GM23338 (cell line): Measurements from ENCODE around the gene THSD8. TPM values are rescaled to one million over a fixed set of nuclear protein-coding genes. Genes with fewer than 3 reads are reported as not detected.
A peak's percentile ranks its signal among the peaks of the same experiment; 100 is the strongest.

Experiments
- ATAC-seq: fragments of 200-7000 bp; cut with Tn5 transposase; 3 replicates; pipeline ENCODE4 v1.9.1; 2020
- DNase-seq: peaks from one replicate; pipeline ENCODE4 v3.0.0-alpha.2; 2015; ENCODE audit warnings: low spot score
- H2AFZ ChIP-seq: fragments of 200-600 bp; sonication (generic); 2 replicates; pipeline ENCODE4 v1.8.0; 2016; ENCODE audit warnings: antibody characterized with exemption, mild to moderate bottlenecking, moderate library complexity
- H3F3A ChIP-seq: fragments of 200-600 bp; sonication (generic); replicated peaks from 2 replicates; pipeline ENCODE4 v1.8.0; 2017; ENCODE audit warnings: antibody characterized with exemption, mixed run types, low read depth
- H3K27ac ChIP-seq: fragments of 200-600 bp; sonication (generic); 2 replicates; pipeline ENCODE4 v1.6.1; 2016; ENCODE audit warnings: low read depth
- H3K27me3 ChIP-seq: fragments of 200-600 bp; sonication (generic); 2 replicates; pipeline ENCODE4 v1.8.0; 2016; ENCODE audit warnings: mild to moderate bottlenecking, mixed run types, moderate library complexity; ENCODE audit not compliant: insufficient read depth
- H3K36me3 ChIP-seq: fragments of 200-600 bp; sonication (generic); 2 replicates; pipeline ENCODE4 v1.8.0; 2016; ENCODE audit warnings: mild to moderate bottlenecking; ENCODE audit not compliant: insufficient read depth
- H3K4me1 ChIP-seq: fragments of 200-600 bp; sonication (generic); 2 replicates; pipeline ENCODE4 v1.8.0; 2016; ENCODE audit warnings: mild to moderate bottlenecking, moderate library complexity; ENCODE audit not compliant: insufficient read depth
- H3K4me2 ChIP-seq: fragments of 200-600 bp; sonication (generic); 2 replicates; pipeline ENCODE4 v1.7.1; 2017; ENCODE audit warnings: mixed run types
- H3K4me3 ChIP-seq: fragments of 200-600 bp; sonication (generic); 2 replicates; pipeline ENCODE4 v1.6.1; 2016; ENCODE audit warnings: mixed run types
- H3K79me2 ChIP-seq: fragments of 200-600 bp; sonication (generic); replicated peaks from 2 replicates; pipeline ENCODE4 v1.8.0; 2017; ENCODE audit warnings: mild to moderate bottlenecking; ENCODE audit not compliant: insufficient read depth
- H3K9me2 ChIP-seq: fragments of 200-600 bp; sonication (generic); 2 replicates; pipeline ENCODE4 v1.8.0; 2017; ENCODE audit not compliant: insufficient read depth
- H4K20me1 ChIP-seq: fragments of 200-600 bp; sonication (generic); replicated peaks from 2 replicates; pipeline ENCODE4 v1.8.0; 2017; ENCODE audit warnings: mild to moderate bottlenecking; ENCODE audit not compliant: insufficient read depth
- H3K27ac Mint-ChIP-seq: 2 replicates; pipeline ENCODE4 v1.8.0; 2020; ENCODE audit warnings: inconsistent platforms, mild to moderate bottlenecking, moderate library complexity, mixed read lengths
- H3K27me3 Mint-ChIP-seq: 3 replicates; pipeline ENCODE4 v1.8.0; 2022; ENCODE audit warnings: low read depth, mild to moderate bottlenecking, moderate library complexity, mixed read lengths, inconsistent platforms; ENCODE audit not compliant: insufficient read depth, poor library complexity
- H3K36me3 Mint-ChIP-seq: 3 replicates; pipeline ENCODE4 v1.8.0; 2021; ENCODE audit warnings: low read depth, mild to moderate bottlenecking, inconsistent platforms, moderate library complexity, mixed read lengths
- H3K4me1 Mint-ChIP-seq: 3 replicates; pipeline ENCODE4 v1.8.0; 2020; ENCODE audit warnings: mild to moderate bottlenecking, inconsistent platforms, mixed read lengths
- H3K4me3 Mint-ChIP-seq: 3 replicates; pipeline ENCODE4 v1.8.0; 2021; ENCODE audit warnings: moderate library complexity, mild to moderate bottlenecking, inconsistent platforms, mixed read lengths
- H3K9me3 Mint-ChIP-seq: 3 replicates; pipeline ENCODE4 v1.8.0; 2020; ENCODE audit warnings: moderate library complexity, mild to moderate bottlenecking, inconsistent platforms, mixed read lengths
- EZH2 ChIP-seq: fragments of 200-600 bp; sonication (generic); IDR thresholded peaks from one replicate; pipeline ENCODE4 v1.8.0; 2017; ENCODE audit warnings: antibody characterized with exemption, mild to moderate bottlenecking, low read depth; ENCODE audit not compliant: unreplicated experiment
- EZH2phosphoT487 ChIP-seq: fragments of 200-600 bp; sonication (generic); IDR thresholded peaks from one replicate; pipeline ENCODE4 v1.8.1; 2018; ENCODE audit warnings: antibody characterized with exemption; ENCODE audit not compliant: unreplicated experiment
- JUNB ChIP-seq: IDR thresholded peaks from one replicate; pipeline ENCODE4 v1.6.1; 2016; ENCODE audit warnings: antibody characterized with exemption; ENCODE audit not compliant: unreplicated experiment
- NANOG ChIP-seq: IDR thresholded peaks from 2 replicates; pipeline ENCODE4 v1.6.1; 2016; ENCODE audit warnings: antibody characterized with exemption, borderline replicate concordance
- POLR2AphosphoS5 ChIP-seq: IDR thresholded peaks from 2 replicates; pipeline ENCODE4 v1.6.1; 2016; ENCODE audit warnings: antibody characterized with exemption, low read depth
- STAT1 ChIP-seq: IDR thresholded peaks from one replicate; pipeline ENCODE4 v1.6.1; 2016; ENCODE audit warnings: antibody characterized with exemption; ENCODE audit not compliant: unreplicated experiment
- ZNF114 ChIP-seq: fragments of 250-450 bp; sonication (Bioruptor Pico); IDR thresholded peaks from 2 replicates; pipeline ENCODE4 v1.5.0; 2020; ENCODE audit warnings: mild to moderate bottlenecking, moderate library complexity
- polyA plus RNA-seq: library from polyadenylated mRNA; unstranded; fragments of >200 nt; fragmentation: Nextera tagmentation; extraction: Ambion mirVana; gene quantifications from 2 replicates; pipeline ENCODE4 v1.2.1, GENCODE V29; 2016
- total RNA-seq: library from RNA; depleted of rRNA; stranded (reverse); fragments of >200 nt; shearing (Covaris generic); gene quantifications from 2 replicates; pipeline ENCODE4 v1.2.3, GENCODE V29; 2014
- TF ChIP-seq, protein P1 (sequence below): IDR thresholded peaks from 2 replicates; pipeline ENCODE4 v1.6.1; 2016; ENCODE audit warnings: antibody characterized with exemption
- TF ChIP-seq, protein P2 (sequence below): fragments of 250-450 bp; sonication (Bioruptor Pico); IDR thresholded peaks from 2 replicates; pipeline ENCODE4 v1.5.0; 2020; ENCODE audit warnings: mild to moderate bottlenecking, moderate library complexity
- TF ChIP-seq, protein P3 (sequence below): IDR thresholded peaks from one replicate; pipeline ENCODE4 v1.6.1; 2018; ENCODE audit warnings: antibody characterized with exemption; ENCODE audit not compliant: unreplicated experiment

The THSD8 gene
- total and polyA plus RNA-seq, 2 experiments from 2014 or later = 0.38 to 38.5 TPM

DNA sequence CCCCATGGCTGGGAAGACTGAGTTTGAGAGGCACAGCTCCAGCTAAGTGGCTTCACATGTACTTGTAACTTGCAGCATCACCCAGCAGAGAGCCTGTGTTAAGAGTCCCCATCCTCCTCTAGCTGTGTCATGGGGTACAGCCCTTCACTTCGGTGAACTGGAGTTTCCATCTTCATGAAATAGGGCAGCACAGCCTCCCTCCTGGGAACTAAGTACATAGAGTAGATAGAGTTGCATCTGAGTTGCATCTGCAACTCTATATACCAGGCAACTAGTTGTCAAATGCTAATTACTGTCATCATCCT lies 1.5 kb upstream of the THSD8 start:
- DNase-seq = no peak
- H3K4me1 ChIP-seq = peaks cover 16% of the 10 kb centered on the region
- no peak overlapping the region for H3K27ac ChIP-seq
- H3K9me3 Mint-ChIP-seq = no peaks in the 10 kb centered on the region
- peaks cover 9% of the 10 kb centered on the region; the same call in 1 of the 2 replicates for H3K36me3 ChIP-seq
- H3F3A ChIP-seq = peaks cover 22% of the 10 kb centered on the region
- peaks cover 10% of the 10 kb centered on the region for H3K27me3 ChIP-seq
- TF ChIP-seq, protein P1, sequence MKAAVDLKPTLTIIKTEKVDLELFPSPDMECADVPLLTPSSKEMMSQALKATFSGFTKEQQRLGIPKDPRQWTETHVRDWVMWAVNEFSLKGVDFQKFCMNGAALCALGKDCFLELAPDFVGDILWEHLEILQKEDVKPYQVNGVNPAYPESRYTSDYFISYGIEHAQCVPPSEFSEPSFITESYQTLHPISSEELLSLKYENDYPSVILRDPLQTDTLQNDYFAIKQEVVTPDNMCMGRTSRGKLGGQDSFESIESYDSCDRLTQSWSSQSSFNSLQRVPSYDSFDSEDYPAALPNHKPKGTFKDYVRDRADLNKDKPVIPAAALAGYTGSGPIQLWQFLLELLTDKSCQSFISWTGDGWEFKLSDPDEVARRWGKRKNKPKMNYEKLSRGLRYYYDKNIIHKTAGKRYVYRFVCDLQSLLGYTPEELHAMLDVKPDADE = no peak
- TF ChIP-seq EZH2phosphoT487 = no peak
- no peak for TF ChIP-seq JUNB
- no peak for TF ChIP-seq EZH2
- no peak for TF ChIP-seq POLR2AphosphoS5
- no peak for TF ChIP-seq NANOG
- TF ChIP-seq, protein P2, sequence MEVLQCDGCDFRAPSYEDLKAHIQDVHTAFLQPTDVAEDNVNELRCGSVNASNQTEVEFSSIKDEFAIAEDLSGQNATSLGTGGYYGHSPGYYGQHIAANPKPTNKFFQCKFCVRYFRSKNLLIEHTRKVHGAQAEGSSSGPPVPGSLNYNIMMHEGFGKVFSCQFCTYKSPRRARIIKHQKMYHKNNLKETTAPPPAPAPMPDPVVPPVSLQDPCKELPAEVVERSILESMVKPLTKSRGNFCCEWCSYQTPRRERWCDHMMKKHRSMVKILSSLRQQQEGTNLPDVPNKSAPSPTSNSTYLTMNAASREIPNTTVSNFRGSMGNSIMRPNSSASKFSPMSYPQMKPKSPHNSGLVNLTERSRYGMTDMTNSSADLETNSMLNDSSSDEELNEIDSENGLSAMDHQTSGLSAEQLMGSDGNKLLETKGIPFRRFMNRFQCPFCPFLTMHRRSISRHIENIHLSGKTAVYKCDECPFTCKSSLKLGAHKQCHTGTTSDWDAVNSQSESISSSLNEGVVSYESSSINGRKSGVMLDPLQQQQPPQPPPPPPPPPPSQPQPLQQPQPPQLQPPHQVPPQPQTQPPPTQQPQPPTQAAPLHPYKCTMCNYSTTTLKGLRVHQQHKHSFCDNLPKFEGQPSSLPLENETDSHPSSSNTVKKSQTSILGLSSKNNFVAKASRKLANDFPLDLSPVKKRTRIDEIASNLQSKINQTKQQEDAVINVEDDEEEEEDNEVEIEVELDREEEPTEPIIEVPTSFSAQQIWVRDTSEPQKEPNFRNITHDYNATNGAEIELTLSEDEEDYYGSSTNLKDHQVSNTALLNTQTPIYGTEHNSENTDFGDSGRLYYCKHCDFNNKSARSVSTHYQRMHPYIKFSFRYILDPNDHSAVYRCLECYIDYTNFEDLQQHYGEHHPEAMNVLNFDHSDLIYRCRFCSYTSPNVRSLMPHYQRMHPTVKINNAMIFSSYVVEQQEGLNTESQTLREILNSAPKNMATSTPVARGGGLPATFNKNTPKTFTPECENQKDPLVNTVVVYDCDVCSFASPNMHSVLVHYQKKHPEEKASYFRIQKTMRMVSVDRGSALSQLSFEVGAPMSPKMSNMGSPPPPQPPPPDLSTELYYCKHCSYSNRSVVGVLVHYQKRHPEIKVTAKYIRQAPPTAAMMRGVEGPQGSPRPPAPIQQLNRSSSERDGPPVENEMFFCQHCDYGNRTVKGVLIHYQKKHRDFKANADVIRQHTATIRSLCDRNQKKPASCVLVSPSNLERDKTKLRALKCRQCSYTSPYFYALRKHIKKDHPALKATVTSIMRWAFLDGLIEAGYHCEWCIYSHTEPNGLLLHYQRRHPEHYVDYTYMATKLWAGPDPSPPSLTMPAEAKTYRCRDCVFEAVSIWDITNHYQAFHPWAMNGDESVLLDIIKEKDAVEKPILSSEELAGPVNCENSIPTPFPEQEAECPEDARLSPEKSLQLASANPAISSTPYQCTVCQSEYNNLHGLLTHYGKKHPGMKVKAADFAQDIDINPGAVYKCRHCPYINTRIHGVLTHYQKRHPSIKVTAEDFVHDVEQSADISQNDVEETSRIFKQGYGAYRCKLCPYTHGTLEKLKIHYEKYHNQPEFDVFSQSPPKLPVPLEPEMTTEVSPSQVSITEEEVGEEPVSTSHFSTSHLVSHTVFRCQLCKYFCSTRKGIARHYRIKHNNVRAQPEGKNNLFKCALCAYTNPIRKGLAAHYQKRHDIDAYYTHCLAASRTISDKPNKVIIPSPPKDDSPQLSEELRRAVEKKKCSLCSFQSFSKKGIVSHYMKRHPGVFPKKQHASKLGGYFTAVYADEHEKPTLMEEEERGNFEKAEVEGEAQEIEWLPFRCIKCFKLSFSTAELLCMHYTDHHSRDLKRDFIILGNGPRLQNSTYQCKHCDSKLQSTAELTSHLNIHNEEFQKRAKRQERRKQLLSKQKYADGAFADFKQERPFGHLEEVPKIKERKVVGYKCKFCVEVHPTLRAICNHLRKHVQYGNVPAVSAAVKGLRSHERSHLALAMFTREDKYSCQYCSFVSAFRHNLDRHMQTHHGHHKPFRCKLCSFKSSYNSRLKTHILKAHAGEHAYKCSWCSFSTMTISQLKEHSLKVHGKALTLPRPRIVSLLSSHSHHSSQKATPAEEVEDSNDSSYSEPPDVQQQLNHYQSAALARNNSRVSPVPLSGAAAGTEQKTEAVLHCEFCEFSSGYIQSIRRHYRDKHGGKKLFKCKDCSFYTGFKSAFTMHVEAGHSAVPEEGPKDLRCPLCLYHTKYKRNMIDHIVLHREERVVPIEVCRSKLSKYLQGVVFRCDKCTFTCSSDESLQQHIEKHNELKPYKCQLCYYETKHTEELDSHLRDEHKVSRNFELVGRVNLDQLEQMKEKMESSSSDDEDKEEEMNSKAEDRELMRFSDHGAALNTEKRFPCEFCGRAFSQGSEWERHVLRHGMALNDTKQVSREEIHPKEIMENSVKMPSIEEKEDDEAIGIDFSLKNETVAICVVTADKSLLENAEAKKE (CRISPR knock-in tag) = no peak
- no peak for TF ChIP-seq ZNF114 (CRISPR knock-in tag)
- TF ChIP-seq STAT1 = no peak
- TF ChIP-seq, protein P3, sequence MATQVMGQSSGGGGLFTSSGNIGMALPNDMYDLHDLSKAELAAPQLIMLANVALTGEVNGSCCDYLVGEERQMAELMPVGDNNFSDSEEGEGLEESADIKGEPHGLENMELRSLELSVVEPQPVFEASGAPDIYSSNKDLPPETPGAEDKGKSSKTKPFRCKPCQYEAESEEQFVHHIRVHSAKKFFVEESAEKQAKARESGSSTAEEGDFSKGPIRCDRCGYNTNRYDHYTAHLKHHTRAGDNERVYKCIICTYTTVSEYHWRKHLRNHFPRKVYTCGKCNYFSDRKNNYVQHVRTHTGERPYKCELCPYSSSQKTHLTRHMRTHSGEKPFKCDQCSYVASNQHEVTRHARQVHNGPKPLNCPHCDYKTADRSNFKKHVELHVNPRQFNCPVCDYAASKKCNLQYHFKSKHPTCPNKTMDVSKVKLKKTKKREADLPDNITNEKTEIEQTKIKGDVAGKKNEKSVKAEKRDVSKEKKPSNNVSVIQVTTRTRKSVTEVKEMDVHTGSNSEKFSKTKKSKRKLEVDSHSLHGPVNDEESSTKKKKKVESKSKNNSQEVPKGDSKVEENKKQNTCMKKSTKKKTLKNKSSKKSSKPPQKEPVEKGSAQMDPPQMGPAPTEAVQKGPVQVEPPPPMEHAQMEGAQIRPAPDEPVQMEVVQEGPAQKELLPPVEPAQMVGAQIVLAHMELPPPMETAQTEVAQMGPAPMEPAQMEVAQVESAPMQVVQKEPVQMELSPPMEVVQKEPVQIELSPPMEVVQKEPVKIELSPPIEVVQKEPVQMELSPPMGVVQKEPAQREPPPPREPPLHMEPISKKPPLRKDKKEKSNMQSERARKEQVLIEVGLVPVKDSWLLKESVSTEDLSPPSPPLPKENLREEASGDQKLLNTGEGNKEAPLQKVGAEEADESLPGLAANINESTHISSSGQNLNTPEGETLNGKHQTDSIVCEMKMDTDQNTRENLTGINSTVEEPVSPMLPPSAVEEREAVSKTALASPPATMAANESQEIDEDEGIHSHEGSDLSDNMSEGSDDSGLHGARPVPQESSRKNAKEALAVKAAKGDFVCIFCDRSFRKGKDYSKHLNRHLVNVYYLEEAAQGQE = no peak
- no peak overlapping the region for H3K27ac Mint-ChIP-seq
- peaks cover 22% of the 10 kb centered on the region for H3K4me1 Mint-ChIP-seq
- no peak for ATAC-seq
- no peaks in the 10 kb centered on the region for H3K9me2 ChIP-seq
- no peak overlapping the region for H2AFZ ChIP-seq
- peaks cover 4% of the 10 kb centered on the region for H3K27me3 Mint-ChIP-seq
- peak overlapping the region; percentile 99 for H3K4me3 ChIP-seq
- peaks cover 46% of the 10 kb centered on the region for H3K36me3 Mint-ChIP-seq
- peak overlapping the region; percentile 93 for H3K4me3 Mint-ChIP-seq
- no peaks in the 10 kb centered on the region for H4K20me1 ChIP-seq
- peak overlapping the region; percentile 97 for H3K4me2 ChIP-seq
- peaks cover 13% of the 10 kb centered on the region for H3K79me2 ChIP-seq
